WTC11 (cell line): ENCODE results near the gene SLC41A1. TPM values are rescaled to one million over a fixed set of nuclear protein-coding genes. Genes with fewer than 3 reads are reported as not detected.

Source experiments
- ATAC-seq: fragments of 200-7000 bp; cut with Tn5 transposase; 2 replicates; pipeline ENCODE4 v1.10.0; 2021; ENCODE audit warnings: mild to moderate bottlenecking, moderate library complexity
- CTCF ChIA-PET: fragments of 300-600 bp; sonication (Branson Sonifier 250); formaldehyde crosslinking; loops from one replicate; lab custom pipeline; 2021; ENCODE audit warnings: antibody characterized with exemption; lab: Charles Lee
- POLR2A ChIA-PET: fragments of 350-600 bp; sonication (Branson Sonifier 250); formaldehyde crosslinking; loops from one replicate; lab custom pipeline; 2021; ENCODE audit warnings: antibody characterized with exemption; lab: Charles Lee
- DNase-seq: peaks from one replicate; pipeline ENCODE4 v3.0.0; 2021; ENCODE audit warnings: low spot score
- H3K27ac Mint-ChIP-seq: 2 replicates; pipeline ENCODE4 v1.8.0; 2021; ENCODE audit warnings: mixed read lengths
- H3K27me3 Mint-ChIP-seq: 2 replicates; pipeline ENCODE4 v1.8.0; 2021; ENCODE audit warnings: low read depth, mild to moderate bottlenecking, moderate library complexity, mixed read lengths
- H3K36me3 Mint-ChIP-seq: 2 replicates; pipeline ENCODE4 v1.8.0; 2021; ENCODE audit warnings: mixed read lengths
- H3K4me1 Mint-ChIP-seq: 2 replicates; pipeline ENCODE4 v1.8.0; 2022; ENCODE audit warnings: mixed read lengths
- H3K4me3 Mint-ChIP-seq: 2 replicates; pipeline ENCODE4 v1.8.0; 2021; ENCODE audit warnings: mild to moderate bottlenecking, moderate library complexity, mixed read lengths
- H3K9me3 Mint-ChIP-seq: 2 replicates; pipeline ENCODE4 v1.8.0; 2021; ENCODE audit warnings: mixed read lengths
- AFF4 ChIP-seq: sonication (generic); formaldehyde crosslinking; IDR thresholded peaks from 2 replicates; pipeline ENCODE4 v1.8.1; 2023; ENCODE audit warnings: mild to moderate bottlenecking, missing genetic modification reagents, borderline replicate concordance
- AR ChIP-seq: fragments of 250-450 bp; sonication (Bioruptor Pico); IDR thresholded peaks from 2 replicates; pipeline ENCODE4 v1.9.0; 2021; ENCODE audit warnings: mild to moderate bottlenecking
- CBFB ChIP-seq: sonication (generic); formaldehyde crosslinking; IDR thresholded peaks from 2 replicates; pipeline ENCODE4 v1.8.1; 2022; ENCODE audit warnings: mild to moderate bottlenecking, low read depth, missing genetic modification reagents
- E2F5 ChIP-seq: sonication (generic); formaldehyde crosslinking; IDR thresholded peaks from 2 replicates; pipeline ENCODE4 v1.8.1; 2022; ENCODE audit warnings: mild to moderate bottlenecking, moderate library complexity, missing genetic modification reagents
- ELF4 ChIP-seq: sonication (generic); formaldehyde crosslinking; IDR thresholded peaks from 2 replicates; pipeline ENCODE4 v1.8.1; 2022; ENCODE audit warnings: low read depth, mild to moderate bottlenecking, moderate library complexity, missing genetic modification reagents
- FOXK1 ChIP-seq: sonication (generic); formaldehyde crosslinking; IDR thresholded peaks from 2 replicates; pipeline ENCODE4 v1.8.0; 2022; ENCODE audit warnings: mild to moderate bottlenecking, moderate library complexity, missing genetic modification reagents
- GABPB1 ChIP-seq: sonication (generic); formaldehyde crosslinking; IDR thresholded peaks from 2 replicates; pipeline ENCODE4 v1.8.1; 2023; ENCODE audit warnings: mild to moderate bottlenecking, missing genetic modification reagents
- GRHL2 ChIP-seq: fragments of 250-450 bp; sonication (Bioruptor Pico); IDR thresholded peaks from 2 replicates; pipeline ENCODE4 v1.8.0; 2022; ENCODE audit warnings: mild to moderate bottlenecking, moderate library complexity; ENCODE audit not compliant: insufficient replicate concordance, severe bottlenecking
- HMGXB4 ChIP-seq: sonication (generic); formaldehyde crosslinking; IDR thresholded peaks from 2 replicates; pipeline ENCODE4 v1.8.1; 2023; ENCODE audit warnings: mild to moderate bottlenecking, moderate library complexity, missing genetic modification reagents
- JAZF1 ChIP-seq: fragments of 250-450 bp; sonication (Bioruptor Pico); IDR thresholded peaks from 2 replicates; pipeline ENCODE4 v1.9.0; 2021; ENCODE audit warnings: moderate library complexity, mild to moderate bottlenecking, inconsistent platforms
- NFE2L1 ChIP-seq: sonication (generic); formaldehyde crosslinking; IDR thresholded peaks from 2 replicates; pipeline ENCODE4 v1.8.1; 2023; ENCODE audit warnings: missing genetic modification reagents
- PRRX2 ChIP-seq: fragments of 250-450 bp; sonication (Bioruptor Pico); IDR thresholded peaks from 2 replicates; pipeline ENCODE4 v1.8.0; 2021; ENCODE audit warnings: mild to moderate bottlenecking
- STAT6 ChIP-seq: sonication (generic); formaldehyde crosslinking; conservative IDR thresholded peaks from 2 replicates; pipeline ENCODE4 v1.8.1; 2023; ENCODE audit warnings: mild to moderate bottlenecking, low read depth, missing genetic modification reagents, moderate library complexity
- USF2 ChIP-seq: sonication (generic); formaldehyde crosslinking; IDR thresholded peaks from 2 replicates; pipeline ENCODE4 v1.8.1; 2023; ENCODE audit warnings: mild to moderate bottlenecking, missing genetic modification reagents, moderate library complexity
- ZMAT4 ChIP-seq: fragments of 250-450 bp; sonication (Bioruptor Pico); IDR thresholded peaks from 2 replicates; pipeline ENCODE4 v1.9.0; 2021; ENCODE audit warnings: mild to moderate bottlenecking
- ZNF138 ChIP-seq: sonication (generic); formaldehyde crosslinking; conservative IDR thresholded peaks from 2 replicates; pipeline ENCODE4 v1.8.1; 2022; ENCODE audit warnings: mild to moderate bottlenecking, moderate library complexity, missing genetic modification reagents
- ZNF263 ChIP-seq: sonication (generic); formaldehyde crosslinking; IDR thresholded peaks from 2 replicates; pipeline ENCODE4 v1.8.1; 2022; ENCODE audit warnings: low read depth, mild to moderate bottlenecking, moderate library complexity, missing genetic modification reagents
- ZNF317 ChIP-seq: sonication (generic); formaldehyde crosslinking; IDR thresholded peaks from 2 replicates; pipeline ENCODE4 v1.8.1; 2023; ENCODE audit warnings: low read depth, mild to moderate bottlenecking, moderate library complexity, missing genetic modification reagents, borderline replicate concordance
- total RNA-seq: library from RNA; stranded (reverse); gene quantifications from 3 replicates; pipeline ENCODE4 v1.2.3, GENCODE V29; 2021

Gene SLC41A1
- total RNA-seq, 1 experiment from 2014 or later: 32.8 TPM

GRCh38 chr1:205849619-205850355, 36.8 kb upstream of the SLC41A1 start, which contains the start of gene PM20D1:
PM20D1 (minus strand) TSS chr1:205850132; CDS start chr1:205850072, 60 bp downstream.
- DNase-seq: peak; percentile 92
- peaks cover 36% of the 10 kb centered on the region for H3K27me3 Mint-ChIP-seq
- ChIA-PET CTCF (interaction anchor here (0.6 to 3.2 kb wide), 13 partner anchors 9 to 496 kb away, joined by 3 to 23 read pairs (median 4); no protein-coding TSS in a partner anchor), POLR2A (interaction anchor here (0.5 to 0.6 kb wide), 2 partner anchors 15 to 192 kb away, joined by 3 to 6 read pairs; no protein-coding TSS in a partner anchor)
- H3K4me1 Mint-ChIP-seq: peaks cover 7% of the 10 kb centered on the region
- peak within 1 kb of the TSS; percentile 79 for H3K4me3 Mint-ChIP-seq
- H3K27ac Mint-ChIP-seq: no peak within 1 kb of the TSS
- TF ChIP-seq AFF4: no peak
- no peak for TF ChIP-seq FOXK1 (CRISPR knock-in tag)
- TF ChIP-seq STAT6 (CRISPR knock-in tag): no peak
- TF ChIP-seq HMGXB4 (CRISPR knock-in tag): no peak
- no peak for TF ChIP-seq E2F5 (CRISPR knock-in tag)
- no peak for TF ChIP-seq CBFB (CRISPR knock-in tag)
- no peak for TF ChIP-seq ZNF317 (CRISPR knock-in tag)
- no peak for TF ChIP-seq ZNF263 (CRISPR knock-in tag)
- TF ChIP-seq GRHL2 (CRISPR knock-in tag): no peak
- no peak for TF ChIP-seq ELF4 (CRISPR knock-in tag)
- TF ChIP-seq ZNF138: no peak
- TF ChIP-seq, all 79 proteins: peak for 0
- Mint-ChIP-seq H3K9me3 (peaks cover 12% of the 10 kb centered on the region), H3K36me3 (no peaks in the 10 kb centered on the region)
- peak; percentile 99 for ATAC-seq

- POLR2A ChIA-PET: no interaction called here
- Mint-ChIP-seq H3K27me3 (peaks cover 17% of the 10 kb centered on the region), H3K4me3 (no peak overlapping the region), H3K9me3 (no peaks in the 10 kb centered on the region), H3K36me3 (no peaks in the 10 kb centered on the region), H3K27ac (no peak overlapping the region), H3K4me1 (peaks cover 7% of the 10 kb centered on the region)
- CTCF ChIA-PET: interaction anchor here (1.4 kb wide), 1 partner anchor 33 kb away, joined by 6 read pairs; no protein-coding TSS in a partner anchor
- ATAC-seq (no peak), DNase-seq (no peak)
- no peak for TF ChIP-seq USF2
- TF ChIP-seq PRRX2 (CRISPR knock-in tag): no peak
- TF ChIP-seq GABPB1: no peak
- TF ChIP-seq NFE2L1 (CRISPR knock-in tag): no peak
- no peak for TF ChIP-seq JAZF1
- TF ChIP-seq ZMAT4 (CRISPR knock-in tag): no peak
- TF ChIP-seq AR (CRISPR knock-in tag): no peak
Measured at GRCh38 chr1:205843036-205843859, 30.2 kb upstream of the SLC41A1 start.
